ENCODE data around the gene SCN10A.

Gene SCN10A

DNA sequence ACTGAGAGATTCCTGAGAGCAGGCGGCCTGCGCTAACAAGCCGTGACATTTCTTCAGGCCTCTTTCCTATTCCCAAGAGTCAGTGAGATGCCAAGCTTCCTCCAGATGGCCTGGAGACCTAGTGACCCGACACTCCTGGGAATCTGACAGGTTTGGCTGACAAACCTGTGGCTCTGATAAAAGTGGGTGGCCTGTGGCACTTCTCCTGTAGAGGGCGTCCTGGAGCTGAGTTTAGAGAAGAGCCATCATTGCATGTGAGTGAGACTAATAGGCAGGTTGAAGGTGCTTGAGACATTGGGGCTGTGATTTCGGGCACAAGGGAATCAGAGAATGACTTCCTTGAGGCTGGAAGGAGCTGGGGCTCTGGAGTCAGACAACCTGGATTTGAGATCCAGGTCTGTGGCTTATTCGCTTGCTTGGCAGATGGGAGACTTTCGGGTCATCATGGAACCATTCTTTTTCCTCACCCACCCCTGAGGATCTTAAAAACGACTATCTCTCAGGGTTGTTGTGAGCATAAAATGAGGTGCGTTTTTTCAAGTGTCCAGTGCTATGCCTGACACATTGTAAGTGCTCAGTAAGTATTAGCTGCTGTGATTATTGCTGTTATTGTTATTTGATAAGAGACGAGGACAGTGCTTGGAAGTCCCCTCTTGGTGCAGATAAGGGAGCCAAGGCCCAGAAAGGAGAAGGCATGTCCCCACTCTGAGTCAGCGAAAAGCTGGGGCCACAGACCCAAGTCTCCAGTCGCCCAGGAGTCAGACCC lies 77.2 kb downstream of the SCN10A start:
- H3K9ac ChIP-seq (ENCODE audit: low read depth, low read length) = no peak overlapping the region
- no peaks in the 10 kb centered on the region for H3K9me3 ChIP-seq (ENCODE audit: control insufficient read depth, insufficient read depth, low read length)
- H3K36me3 ChIP-seq (ENCODE audit: control insufficient read depth, insufficient read depth, low read length) = no peaks in the 10 kb centered on the region
- no peaks in the 10 kb centered on the region for H3K4me1 ChIP-seq (ENCODE audit: control insufficient read depth, insufficient read depth, low read length)
- H3K4me3 ChIP-seq (ENCODE audit: low read depth, low read length) = no peak overlapping the region
- no peaks in the 10 kb centered on the region for H3K27me3 ChIP-seq (ENCODE audit: control insufficient read depth, insufficient read depth, low read length)

DNA sequence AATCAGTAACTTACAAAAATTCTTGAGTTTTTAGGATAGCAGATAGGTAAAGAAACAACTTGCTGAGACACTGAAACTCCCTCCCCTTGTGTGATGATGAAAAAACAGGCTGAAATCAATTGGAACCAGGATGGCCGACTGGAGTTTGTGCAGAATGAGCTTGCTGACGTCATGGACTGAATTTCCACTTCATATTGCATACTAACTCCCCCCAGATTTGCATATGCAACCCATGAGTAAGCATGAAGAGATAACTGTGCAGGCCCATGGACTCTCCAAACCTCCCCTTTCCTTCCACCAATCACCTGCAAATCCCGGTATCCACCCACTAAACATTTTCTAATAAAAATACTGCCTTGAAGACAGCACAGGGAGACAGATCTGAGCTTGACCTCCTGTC lies 84.5 kb downstream of the SCN10A start:
- H3K36me3 ChIP-seq (ENCODE audit: control insufficient read depth, insufficient read depth, low read length) = no peaks in the 10 kb centered on the region
- H3K4me3 ChIP-seq (ENCODE audit: low read depth, low read length) = no peak overlapping the region
- H3K9ac ChIP-seq (ENCODE audit: low read depth, low read length) = no peak overlapping the region
- H3K27me3 ChIP-seq (ENCODE audit: control insufficient read depth, insufficient read depth, low read length) = no peaks in the 10 kb centered on the region
- no peaks in the 10 kb centered on the region for H3K9me3 ChIP-seq (ENCODE audit: control insufficient read depth, insufficient read depth, low read length)
- no peaks in the 10 kb centered on the region for H3K4me1 ChIP-seq (ENCODE audit: control insufficient read depth, insufficient read depth, low read length)

DNA sequence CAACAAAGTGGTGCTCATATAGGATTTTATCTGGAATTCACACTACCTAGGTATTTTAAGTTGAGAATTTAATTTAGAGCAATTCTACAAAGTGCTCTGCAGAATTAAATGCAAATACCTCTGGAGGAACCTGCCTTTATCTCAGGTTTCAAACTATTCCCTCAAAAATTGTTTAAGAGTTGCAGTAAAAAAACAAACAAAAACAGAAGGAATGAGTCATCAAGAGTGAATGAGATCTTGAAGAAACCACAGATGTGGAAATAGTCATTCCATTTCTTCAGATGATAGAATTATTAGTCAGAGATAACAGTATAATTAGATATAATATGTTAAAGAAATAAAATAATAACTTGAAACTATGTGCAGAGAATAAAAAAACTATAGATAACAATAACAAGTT lies 85.7 kb downstream of the SCN10A start:
- H3K4me1 ChIP-seq (ENCODE audit: control insufficient read depth, insufficient read depth, low read length) = no peaks in the 10 kb centered on the region

GRCh38 chr3:38728008-38728407 lies 88.0 kb downstream of the SCN10A start:
- Histone ChIP-seq H3K4me1 (ENCODE audit: control insufficient read depth, insufficient read depth, low read length) (no peaks in the 10 kb centered on the region), H3K9me3 (ENCODE audit: control insufficient read depth, insufficient read depth, low read length) (no peaks in the 10 kb centered on the region), H3K27me3 (ENCODE audit: control insufficient read depth, insufficient read depth, low read length) (no peaks in the 10 kb centered on the region), H3K9ac (ENCODE audit: low read depth, low read length) (no peak overlapping the region), H3K36me3 (ENCODE audit: control insufficient read depth, insufficient read depth, low read length) (no peaks in the 10 kb centered on the region), H3K4me3 (ENCODE audit: low read depth, low read length) (no peak overlapping the region)

More for the DNA sequence above, 85.7 kb downstream of the SCN10A start:
- Histone ChIP-seq H3K27me3 (ENCODE audit: control insufficient read depth, insufficient read depth, low read length) (no peaks in the 10 kb centered on the region), H3K9me3 (ENCODE audit: control insufficient read depth, insufficient read depth, low read length) (no peaks in the 10 kb centered on the region), H3K9ac (ENCODE audit: low read depth, low read length) (no peak overlapping the region), H3K4me3 (ENCODE audit: low read depth, low read length) (no peak overlapping the region), H3K36me3 (ENCODE audit: control insufficient read depth, insufficient read depth, low read length) (no peaks in the 10 kb centered on the region)

- Histone ChIP-seq H3K4me3 (ENCODE audit: low read depth, low read length) (no peak overlapping the region), H3K9ac (ENCODE audit: low read depth, low read length) (no peak overlapping the region), H3K4me1 (ENCODE audit: control insufficient read depth, insufficient read depth, low read length) (peaks cover under 1% of the 10 kb centered on the region), H3K9me3 (ENCODE audit: control insufficient read depth, insufficient read depth, low read length) (no peaks in the 10 kb centered on the region), H3K27me3 (ENCODE audit: control insufficient read depth, insufficient read depth, low read length) (no peaks in the 10 kb centered on the region), H3K36me3 (ENCODE audit: control insufficient read depth, insufficient read depth, low read length) (no peaks in the 10 kb centered on the region)
Observed at GRCh38 chr3:38726751-38727150, 89.3 kb downstream of the SCN10A start.

DNA sequence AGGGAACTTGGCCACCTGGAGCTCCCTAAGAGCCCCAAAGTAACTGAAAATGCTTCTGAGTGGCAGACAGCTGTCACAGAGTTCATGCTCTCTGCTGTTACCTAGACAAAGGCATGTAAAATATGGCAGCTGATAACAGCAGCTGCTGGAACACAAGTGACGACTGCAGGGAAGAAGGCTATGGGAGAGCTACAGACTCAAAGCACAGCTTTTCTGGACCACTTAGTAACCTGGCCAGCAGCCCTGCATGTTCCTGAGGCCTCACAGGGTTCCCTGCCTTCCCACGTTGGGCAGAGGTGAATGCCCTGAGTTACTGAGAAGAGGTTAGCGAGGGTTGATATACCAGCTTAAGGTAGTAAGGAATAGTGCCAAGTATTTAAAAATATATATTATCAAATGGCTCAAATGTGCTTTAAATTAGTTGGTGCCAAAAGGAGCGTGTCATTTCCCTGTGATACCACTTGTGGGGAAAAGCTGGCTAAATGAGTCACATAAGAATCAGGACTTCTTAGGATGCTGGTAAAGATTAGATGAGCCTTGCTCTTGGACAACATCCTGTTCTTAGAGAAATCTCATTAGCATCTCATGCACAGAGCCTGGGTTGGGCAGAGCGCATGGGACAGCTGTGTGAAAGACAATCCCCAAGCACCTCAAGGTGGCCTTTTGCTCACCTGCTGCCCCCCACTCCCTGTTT lies 90.1 kb downstream of the SCN10A start:
- no peaks in the 10 kb centered on the region for H3K27me3 ChIP-seq (ENCODE audit: control insufficient read depth, insufficient read depth, low read length)
- no peak overlapping the region for H3K9ac ChIP-seq (ENCODE audit: low read depth, low read length)
- H3K4me1 ChIP-seq (ENCODE audit: control insufficient read depth, insufficient read depth, low read length) = peaks cover 9% of the 10 kb centered on the region
- H3K4me3 ChIP-seq (ENCODE audit: low read depth, low read length) = no peak overlapping the region
- no peaks in the 10 kb centered on the region for H3K36me3 ChIP-seq (ENCODE audit: control insufficient read depth, insufficient read depth, low read length)
- H3K9me3 ChIP-seq (ENCODE audit: control insufficient read depth, insufficient read depth, low read length) = no peaks in the 10 kb centered on the region

GRCh38 chr3:38724392-38724736 lies 91.7 kb downstream of the SCN10A start:
- Histone ChIP-seq H3K4me1 (ENCODE audit: control insufficient read depth, insufficient read depth, low read length) (peaks cover 12% of the 10 kb centered on the region), H3K9ac (ENCODE audit: low read depth, low read length) (no peak overlapping the region), H3K9me3 (ENCODE audit: control insufficient read depth, insufficient read depth, low read length) (no peaks in the 10 kb centered on the region), H3K4me3 (ENCODE audit: low read depth, low read length) (no peak overlapping the region), H3K36me3 (ENCODE audit: control insufficient read depth, insufficient read depth, low read length) (no peaks in the 10 kb centered on the region), H3K27me3 (ENCODE audit: control insufficient read depth, insufficient read depth, low read length) (no peaks in the 10 kb centered on the region)

- Histone ChIP-seq H3K27me3 (ENCODE audit: control insufficient read depth, insufficient read depth, low read length) (no peaks in the 10 kb centered on the region), H3K9ac (ENCODE audit: low read depth, low read length) (no peak overlapping the region), H3K9me3 (ENCODE audit: control insufficient read depth, insufficient read depth, low read length) (no peaks in the 10 kb centered on the region), H3K4me1 (ENCODE audit: control insufficient read depth, insufficient read depth, low read length) (peaks cover 12% of the 10 kb centered on the region), H3K36me3 (ENCODE audit: control insufficient read depth, insufficient read depth, low read length) (no peaks in the 10 kb centered on the region), H3K4me3 (ENCODE audit: low read depth, low read length) (no peak overlapping the region)
Observed at GRCh38 chr3:38723569-38724391, 92.2 kb downstream of the SCN10A start.

DNA sequence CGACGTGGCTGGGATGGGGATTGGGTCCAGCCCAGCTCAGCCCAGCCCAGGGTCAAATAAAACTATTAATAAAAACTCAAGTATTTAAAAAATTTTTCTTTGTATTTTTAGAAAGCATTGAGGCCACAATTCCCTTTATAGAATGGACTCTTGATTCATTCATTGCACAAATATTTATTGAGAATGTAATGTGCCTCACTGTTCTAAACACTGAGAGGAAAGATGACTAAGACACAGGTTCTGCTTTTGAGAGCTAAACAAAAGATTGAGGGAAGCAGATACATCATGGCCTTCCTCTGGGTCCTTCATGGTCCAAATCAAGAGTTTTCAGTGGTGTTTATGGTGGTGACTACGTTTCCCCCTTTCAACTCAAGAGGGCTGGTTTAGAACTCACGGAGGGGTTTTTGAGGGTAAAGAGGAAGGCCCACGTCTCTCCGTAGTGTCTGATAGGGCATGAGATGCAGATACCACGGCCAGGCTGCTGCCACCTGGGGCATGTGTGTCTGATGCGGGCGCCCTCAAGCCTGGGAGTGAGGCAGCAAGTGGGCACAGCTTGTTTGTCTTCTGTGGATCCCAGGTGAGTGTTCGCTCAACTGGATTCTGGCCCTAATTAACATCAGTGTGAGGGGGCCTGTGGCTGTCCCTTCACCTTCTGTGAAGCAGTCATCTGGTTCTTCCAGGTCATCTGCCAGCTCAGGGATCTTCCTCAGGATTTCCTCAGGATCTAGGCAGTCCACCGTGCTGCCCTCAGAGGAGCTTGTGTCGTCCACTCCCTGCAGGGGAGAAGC lies 93.0 kb downstream of the SCN10A start:
- no peaks in the 10 kb centered on the region for H3K9me3 ChIP-seq (ENCODE audit: control insufficient read depth, insufficient read depth, low read length)
- H3K36me3 ChIP-seq (ENCODE audit: control insufficient read depth, insufficient read depth, low read length) = no peaks in the 10 kb centered on the region
- no peaks in the 10 kb centered on the region for H3K27me3 ChIP-seq (ENCODE audit: control insufficient read depth, insufficient read depth, low read length)
- H3K9ac ChIP-seq (ENCODE audit: low read depth, low read length) = no peak overlapping the region
- H3K4me1 ChIP-seq (ENCODE audit: control insufficient read depth, insufficient read depth, low read length) = peaks cover 12% of the 10 kb centered on the region
- H3K4me3 ChIP-seq (ENCODE audit: low read depth, low read length) = no peak overlapping the region

DNA sequence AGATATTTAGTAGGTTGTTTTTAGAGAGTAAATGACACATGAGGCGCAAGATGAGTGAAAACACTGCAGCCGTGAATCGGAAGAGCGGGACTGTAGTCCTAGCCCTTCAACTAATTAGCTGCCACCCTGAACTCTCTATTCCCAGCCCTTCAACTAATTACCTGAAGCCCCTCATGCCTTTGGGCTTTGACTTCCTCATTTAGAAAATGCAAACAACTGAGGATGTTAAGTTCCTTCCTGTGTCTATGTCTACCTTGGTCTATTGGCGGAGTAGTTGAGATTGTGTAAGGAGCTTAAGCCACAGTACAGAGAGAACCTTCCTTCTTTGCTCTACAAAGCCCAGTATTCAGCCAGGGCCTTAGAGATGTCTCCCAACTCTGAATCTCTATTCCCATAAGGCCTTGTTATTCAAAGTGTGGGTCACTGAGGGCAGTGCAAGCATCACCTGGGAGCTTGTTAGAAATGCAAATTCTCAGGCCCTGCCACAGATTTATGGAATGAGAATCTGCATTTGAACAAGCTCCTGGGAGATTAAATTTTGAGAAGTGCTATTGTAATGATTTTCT lies 94.7 kb downstream of the SCN10A start:
- H3K9me3 ChIP-seq (ENCODE audit: control insufficient read depth, insufficient read depth, low read length) = no peaks in the 10 kb centered on the region
- H3K4me1 ChIP-seq (ENCODE audit: control insufficient read depth, insufficient read depth, low read length) = peaks cover 12% of the 10 kb centered on the region
- H3K36me3 ChIP-seq (ENCODE audit: control insufficient read depth, insufficient read depth, low read length) = no peaks in the 10 kb centered on the region
- no peak overlapping the region for H3K9ac ChIP-seq (ENCODE audit: low read depth, low read length)
- no peak overlapping the region for H3K4me3 ChIP-seq (ENCODE audit: low read depth, low read length)
- no peaks in the 10 kb centered on the region for H3K27me3 ChIP-seq (ENCODE audit: control insufficient read depth, insufficient read depth, low read length)

DNA sequence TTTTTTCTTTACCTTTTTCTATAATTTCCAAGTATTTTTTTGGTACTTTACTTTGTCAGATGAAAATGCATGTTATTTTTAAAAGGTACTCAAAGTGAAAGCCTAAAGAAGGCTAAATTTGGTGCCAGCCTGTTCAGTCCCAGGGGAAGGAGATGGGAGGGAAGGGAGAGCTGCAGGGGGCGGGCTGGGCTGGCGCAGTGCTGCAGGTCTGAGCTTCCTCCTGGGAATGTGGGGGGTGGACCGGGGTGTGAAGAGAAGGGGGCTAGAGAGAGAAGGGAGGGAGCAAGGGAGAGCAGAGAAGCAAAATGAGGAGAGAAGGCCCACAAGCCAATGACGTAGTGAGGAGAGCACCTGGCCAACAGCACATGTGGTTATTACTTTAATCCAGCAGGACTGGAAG lies 95.6 kb downstream of the SCN10A start:
- Histone ChIP-seq H3K9ac (ENCODE audit: low read depth, low read length) (no peak overlapping the region), H3K4me1 (ENCODE audit: control insufficient read depth, insufficient read depth, low read length) (peaks cover 12% of the 10 kb centered on the region), H3K27me3 (ENCODE audit: control insufficient read depth, insufficient read depth, low read length) (no peaks in the 10 kb centered on the region)

More for the DNA sequence above, 95.6 kb downstream of the SCN10A start:
- Histone ChIP-seq H3K36me3 (ENCODE audit: control insufficient read depth, insufficient read depth, low read length) (no peaks in the 10 kb centered on the region), H3K4me3 (ENCODE audit: low read depth, low read length) (no peak overlapping the region), H3K9me3 (ENCODE audit: control insufficient read depth, insufficient read depth, low read length) (no peaks in the 10 kb centered on the region)

Measured in iPS-15b (cell line).